NCI-H226 (cell line): ENCODE measurements around the gene ASB13.

Source experiments
- DNase-seq: peaks from one replicate; pipeline ENCODE4 v3.0.0-alpha.2; 2015

Gene ASB13, protein sequence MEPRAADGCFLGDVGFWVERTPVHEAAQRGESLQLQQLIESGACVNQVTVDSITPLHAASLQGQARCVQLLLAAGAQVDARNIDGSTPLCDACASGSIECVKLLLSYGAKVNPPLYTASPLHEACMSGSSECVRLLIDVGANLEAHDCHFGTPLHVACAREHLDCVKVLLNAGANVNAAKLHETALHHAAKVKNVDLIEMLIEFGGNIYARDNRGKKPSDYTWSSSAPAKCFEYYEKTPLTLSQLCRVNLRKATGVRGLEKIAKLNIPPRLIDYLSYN

DNA sequence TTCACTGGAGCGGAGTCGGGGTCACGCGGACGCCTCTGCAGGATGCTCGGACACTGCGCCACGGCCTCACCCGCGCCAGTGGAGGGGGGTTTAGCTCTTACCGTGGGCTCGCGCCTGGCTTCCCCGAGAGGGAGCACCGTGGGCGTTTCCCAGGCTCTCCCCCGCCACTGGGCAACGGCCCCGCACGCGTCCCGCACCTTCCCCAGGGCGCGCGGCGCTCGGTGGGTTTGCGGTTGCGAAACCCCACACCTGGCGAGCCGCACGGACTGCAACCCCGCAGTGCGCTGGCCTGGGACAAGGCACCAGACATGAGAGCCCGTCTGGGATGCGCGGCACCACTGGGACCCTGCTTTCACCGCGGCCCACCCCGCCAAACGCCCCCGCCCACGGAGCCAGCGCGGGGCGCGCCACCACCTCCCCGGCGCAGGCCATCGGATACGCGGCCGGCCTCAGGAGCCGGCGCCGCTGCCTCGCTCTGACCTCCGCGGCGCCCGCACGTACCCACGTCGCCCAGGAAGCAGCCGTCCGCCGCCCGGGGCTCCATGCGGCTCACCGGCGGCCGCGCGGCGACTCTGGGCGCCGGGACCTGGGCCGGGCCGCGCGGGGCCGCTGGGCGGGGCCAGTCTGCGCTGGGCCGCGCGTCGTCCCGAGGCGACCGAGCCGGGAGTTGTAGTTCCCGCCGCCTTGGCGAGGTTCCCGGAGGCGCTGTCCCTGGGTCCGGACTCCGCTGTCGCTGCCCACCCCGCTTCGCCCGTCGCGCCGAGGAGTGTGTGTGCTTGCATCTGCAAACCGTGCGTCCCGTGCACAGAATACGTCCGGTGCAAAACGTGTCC lies at the start of gene ASB13:
Gene ASB13, minus strand, starts transcription at position 588 of the 833 bp plus-strand sequence. Its CDS starts 44 bp downstream, at position 544.
- DNase-seq = no peak

DNA sequence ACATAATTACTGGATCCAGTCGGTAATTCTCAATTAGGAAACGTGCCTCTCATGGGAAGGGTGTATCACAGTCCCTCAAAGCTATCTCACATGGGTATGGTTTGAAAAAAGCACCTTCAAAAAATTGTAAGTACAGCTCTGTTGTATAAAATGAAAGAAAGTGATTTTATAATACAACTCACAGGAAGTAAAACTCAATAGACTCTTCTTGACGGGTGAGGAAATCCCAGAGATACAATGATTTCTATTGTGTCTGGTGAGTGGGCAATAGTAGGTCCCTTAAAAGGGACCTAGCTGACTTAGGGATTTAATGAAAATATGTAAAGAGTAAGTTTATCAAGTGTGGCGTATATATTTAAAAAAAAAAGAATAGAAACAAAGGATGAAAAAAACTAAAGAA lies 45.2 kb upstream of the ASB13 start:
- no peak for DNase-seq

DNA sequence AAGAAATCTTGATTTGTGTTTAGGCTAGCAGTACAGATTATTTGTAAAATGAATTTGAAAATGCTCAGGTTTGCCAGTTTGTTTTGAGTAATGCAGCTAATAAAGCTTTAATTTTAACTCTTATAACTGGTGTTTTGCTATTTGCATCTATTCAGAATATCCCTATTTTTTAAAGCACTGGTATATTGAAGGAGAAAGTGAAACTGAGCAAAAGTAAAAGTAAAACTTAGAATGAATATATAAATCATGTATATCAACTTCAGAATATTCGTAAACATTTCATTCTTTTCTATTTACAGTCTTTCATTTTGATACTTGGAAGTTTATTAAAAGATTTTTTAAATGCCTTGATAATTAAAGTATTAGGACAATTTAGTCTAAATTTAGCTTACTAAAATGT lies 44.5 kb upstream of the ASB13 start:
- no peak for DNase-seq

DNA sequence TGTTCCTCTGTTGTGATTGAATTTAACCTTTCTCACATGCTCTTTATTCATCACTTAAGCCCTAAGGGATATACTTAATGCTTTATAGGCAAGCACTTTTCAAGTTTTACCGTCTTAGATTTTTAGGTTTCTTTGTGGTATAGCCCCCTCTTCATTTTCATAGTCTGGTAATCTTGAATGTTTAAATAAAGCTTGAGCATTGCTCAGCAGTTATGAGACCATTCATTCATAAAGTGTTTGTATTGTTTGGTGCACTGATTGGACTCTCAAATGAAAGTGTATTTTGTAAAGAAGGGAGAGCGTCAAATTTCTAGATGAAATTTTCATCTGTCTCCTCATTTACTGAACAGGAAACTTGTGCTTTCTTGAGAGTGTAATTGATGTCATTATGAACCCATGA lies 43.5 kb upstream of the ASB13 start:
- no peak for DNase-seq

DNA sequence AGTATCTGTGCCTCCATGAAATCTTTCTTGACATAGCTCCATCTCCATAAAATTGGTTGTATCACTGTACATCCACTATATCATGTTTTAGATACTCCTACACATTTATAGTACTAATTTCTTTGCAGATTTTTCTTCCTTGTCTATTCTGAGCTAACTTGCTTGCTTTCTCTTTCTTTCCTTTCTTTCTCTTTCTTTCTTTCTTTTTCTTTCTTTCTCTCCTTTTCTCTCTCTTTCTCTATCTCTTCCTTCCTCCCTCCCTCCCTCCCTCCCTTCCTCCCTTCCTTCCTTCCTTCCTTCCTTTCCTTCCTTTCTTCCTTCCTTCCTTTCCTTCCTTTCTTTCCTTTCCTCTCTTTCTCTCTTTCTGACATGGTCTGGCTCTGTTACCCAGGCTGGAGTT lies 42.0 kb upstream of the ASB13 start:
- DNase-seq = no peak

DNA sequence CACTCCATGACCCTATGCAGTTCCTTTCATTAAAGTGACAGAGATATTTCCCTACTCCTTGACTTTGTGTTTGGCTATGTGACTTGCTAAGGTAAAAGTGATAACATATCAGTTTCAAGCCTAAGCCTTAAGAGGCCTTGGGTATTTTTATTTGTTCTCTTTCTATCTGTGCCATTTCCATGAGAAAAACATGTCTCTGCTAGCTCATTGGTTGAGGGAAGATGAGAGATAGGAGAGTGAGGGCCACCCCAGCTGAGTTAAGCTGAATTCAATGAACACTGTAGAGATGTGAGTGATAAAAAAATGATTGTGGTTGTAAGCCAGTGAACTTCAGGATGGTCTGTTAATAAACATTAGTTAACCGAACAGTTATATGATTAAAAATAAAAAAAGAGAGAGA lies 31.7 kb upstream of the ASB13 start:
- no peak for DNase-seq

DNA sequence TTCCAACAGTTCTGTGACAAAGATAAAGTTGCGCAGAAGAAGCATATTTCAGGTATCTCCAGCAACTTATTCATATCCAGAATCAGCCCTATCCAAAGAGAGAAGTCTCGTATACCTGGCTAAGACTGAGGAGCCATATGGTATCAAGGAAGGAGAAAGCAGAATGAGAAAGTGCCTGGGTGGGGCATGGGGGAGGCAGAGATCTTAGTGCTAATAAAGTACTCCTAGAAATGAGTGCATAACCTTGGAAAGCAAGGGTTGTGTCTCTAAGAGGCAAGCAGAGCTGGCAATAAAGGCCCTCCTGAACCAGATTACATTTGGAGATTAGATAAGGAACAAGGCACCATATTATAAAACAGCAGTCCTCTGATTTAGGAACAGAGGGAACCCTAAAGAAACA lies 30.9 kb upstream of the ASB13 start:
- DNase-seq = no peak

DNA sequence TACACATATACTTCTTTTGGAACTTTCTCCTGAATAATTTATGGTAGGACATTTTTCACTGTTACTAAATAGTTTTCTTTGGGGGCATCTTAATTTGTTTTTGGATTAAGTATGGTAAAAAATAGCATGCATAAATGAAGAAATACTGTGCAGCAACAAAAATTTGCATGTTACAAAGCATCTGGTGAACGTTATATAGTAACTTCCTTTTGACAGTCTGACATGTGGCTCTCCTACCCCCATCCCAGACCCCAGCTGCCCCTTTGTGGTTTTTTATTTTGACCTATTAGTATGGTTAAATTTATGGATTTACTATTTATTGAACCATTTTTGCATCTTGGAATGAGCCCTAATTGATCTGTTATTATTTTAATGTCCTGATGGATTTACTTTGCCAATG lies 28.2 kb upstream of the ASB13 start:
- no peak for DNase-seq

DNA sequence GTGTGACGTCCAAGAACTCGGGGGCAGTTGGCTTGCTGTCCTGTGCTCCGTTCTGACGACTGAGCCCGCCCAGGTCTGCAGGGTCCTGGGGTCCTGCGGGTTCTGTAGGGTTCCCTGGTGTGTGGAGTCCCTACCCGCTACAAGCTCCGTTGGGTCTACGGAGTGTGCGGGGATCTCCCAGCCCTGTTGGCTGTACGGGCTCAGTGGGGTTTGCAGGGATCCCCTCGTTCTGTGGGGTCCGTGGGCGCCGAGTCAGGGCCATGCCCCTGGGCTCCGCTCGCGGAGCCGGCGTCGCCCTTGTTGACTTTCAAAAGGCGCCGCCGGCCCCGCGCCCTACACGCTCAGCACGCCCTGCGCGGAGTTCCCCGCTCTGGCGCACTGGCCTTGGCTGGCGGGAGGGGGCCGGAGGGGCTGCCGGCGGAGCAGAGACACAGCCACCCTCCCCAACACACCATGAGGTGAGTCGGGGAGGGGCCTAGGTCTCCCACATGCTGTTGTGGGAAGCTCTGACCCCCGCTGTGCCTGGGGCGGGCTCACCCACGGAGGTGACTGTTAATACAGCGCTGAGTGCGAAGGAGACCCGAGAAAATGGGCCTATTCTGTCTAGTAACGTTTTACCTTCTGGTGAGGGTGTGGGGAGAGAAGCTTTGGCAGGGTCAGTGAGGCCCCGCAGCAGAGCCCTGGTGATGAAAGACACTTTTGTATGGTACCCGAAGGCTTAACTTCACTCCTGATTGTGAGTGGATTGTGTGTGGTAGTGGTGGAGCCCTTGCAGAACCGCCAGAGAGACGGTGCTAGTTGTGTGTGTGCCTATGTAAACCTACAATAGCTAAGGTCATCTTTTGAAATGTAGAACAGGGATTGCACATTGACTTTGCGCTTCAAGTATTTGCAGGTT lies 26.3 kb upstream of the ASB13 start:
- DNase-seq = no peak

DNA sequence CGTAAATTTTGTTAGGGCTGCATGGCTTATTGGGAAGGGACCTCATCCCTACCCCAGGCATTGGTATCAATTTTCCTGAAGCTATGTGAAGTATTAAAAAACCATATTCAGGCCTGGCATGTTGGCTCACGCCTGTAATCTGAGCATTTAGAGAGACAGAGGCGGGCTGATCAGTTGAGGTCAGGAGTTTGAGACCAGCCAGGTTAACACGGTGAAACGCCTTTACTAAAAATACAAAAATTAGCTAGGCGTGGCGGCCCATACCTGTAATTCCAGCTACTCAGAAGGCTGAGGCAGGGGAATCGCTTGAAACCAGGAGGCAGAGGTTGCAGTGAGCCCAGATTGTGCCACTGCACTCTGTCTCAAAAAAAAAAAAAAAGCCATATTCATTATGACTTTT lies 25.4 kb upstream of the ASB13 start:
- DNase-seq = no peak

DNA sequence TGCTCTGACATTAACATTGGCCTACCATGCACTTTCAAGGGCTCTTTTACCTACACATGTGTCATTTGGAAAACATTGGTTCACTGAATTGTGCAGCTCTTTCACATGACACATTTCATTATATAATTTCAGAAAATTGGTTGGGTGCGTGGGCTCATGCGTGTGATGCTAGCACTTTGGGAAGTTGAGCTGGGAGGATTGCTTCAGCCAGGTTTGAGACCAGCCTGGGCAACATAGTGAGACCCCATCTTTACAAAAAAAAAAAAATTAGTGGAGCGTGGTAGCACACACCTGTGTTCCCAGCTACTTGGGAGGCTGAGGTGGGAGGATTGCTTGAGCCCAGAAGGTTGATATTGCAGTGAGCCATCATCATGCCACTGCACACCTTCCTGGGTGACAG lies 22.2 kb upstream of the ASB13 start:
- no peak for DNase-seq

DNA sequence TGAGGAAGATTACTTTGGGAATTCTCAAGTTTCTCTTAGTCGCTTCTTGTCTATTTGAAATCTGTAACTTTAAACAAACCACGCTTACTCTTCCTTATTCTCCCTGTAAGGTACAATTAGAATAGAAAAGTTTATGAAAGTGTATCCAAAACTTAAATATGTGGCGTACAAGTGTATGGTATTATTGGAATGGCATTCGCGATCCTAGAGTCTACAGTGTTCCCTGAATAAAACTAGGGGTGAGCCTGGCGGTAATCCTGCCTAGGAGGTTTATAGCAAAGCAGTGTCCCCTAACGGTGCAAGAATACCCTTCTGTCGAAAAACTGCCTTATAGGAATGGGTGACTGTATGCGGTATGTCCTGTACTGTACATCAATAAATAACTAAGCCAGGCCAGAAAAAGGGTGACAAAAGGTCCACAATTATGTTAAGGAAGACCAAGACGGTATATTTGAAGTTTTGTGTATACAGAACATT lies 19.4 kb upstream of the ASB13 start:
- DNase-seq = no peak

DNA sequence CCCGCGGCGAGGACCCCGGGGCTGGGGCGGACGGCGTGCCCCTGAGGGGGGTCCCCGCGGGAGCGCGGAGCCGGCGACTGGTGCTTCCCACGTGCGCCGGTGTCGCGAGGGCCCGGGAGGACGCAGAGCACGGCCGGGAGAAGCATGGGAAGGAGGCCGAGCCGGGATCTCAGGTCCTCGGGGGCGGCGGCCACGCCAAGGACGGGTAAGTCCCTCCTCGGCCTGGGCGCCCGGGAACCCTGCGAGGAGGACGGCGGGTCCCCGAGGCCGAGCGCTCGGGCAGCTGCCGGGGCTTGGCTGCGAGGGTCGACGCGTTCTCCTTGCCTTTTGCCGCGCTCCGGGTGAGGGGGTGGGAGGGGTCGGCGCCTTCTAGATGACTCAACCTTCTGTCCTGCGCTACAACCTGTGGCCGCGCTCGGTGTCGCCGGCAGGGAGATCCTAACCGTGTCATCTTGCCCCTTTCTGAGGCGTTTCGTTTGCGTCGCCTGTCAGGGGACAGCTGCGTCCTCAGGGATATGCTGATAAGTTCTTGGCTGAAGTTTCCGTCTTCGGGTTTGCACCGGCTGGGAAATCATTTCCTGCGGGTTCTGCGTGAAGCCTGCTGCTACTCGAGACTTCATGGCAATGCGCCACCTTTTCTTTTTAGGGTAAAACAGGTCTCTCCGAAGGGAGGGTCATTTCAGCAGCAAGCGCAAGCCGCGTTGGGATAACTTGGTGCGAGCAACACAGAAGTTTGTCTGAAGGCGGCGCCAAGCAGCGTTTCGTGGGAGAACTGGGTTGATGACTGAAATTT lies 18.8 kb upstream of the ASB13 start:
- DNase-seq = peak; percentile 43

DNA sequence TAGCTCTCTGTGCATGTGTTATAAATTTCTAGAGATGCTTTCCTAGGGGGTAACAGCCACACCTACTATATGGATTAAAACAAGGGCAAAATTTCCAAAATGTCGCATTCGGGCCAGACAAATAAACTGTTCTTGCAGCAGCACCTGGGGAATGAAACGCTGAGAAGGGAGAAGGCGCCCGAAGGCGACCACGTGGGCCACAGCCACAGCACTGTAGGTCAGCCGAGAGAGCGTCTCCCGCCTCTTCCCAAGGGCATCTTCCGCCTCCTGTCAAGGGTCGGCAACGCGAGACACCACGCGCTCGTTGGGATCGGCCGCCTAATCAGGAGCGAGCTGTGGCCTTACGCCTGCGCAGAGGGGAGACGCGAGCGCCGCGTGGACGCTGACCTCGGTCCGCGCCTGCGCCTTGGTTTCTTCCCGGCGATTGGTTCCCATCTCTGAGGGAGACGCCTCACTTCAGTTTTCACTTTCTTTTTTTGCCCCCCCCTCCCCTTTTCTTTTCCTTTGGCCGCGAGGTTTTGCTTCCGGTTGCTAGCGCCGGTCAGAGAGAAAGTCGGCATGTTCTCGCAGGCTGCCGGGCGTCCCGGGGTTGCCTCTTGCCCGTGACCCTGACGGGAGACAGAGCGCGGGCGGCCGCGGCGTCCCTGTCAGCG lies 18.0 kb upstream of the ASB13 start, which contains the start of gene TASOR2:
Gene TASOR2, plus strand, starts transcription at position 521 of the 653 bp plus-strand sequence. CDS start 35,805 bp downstream, outside the sequence.
- peak; percentile 84 for DNase-seq

DNA sequence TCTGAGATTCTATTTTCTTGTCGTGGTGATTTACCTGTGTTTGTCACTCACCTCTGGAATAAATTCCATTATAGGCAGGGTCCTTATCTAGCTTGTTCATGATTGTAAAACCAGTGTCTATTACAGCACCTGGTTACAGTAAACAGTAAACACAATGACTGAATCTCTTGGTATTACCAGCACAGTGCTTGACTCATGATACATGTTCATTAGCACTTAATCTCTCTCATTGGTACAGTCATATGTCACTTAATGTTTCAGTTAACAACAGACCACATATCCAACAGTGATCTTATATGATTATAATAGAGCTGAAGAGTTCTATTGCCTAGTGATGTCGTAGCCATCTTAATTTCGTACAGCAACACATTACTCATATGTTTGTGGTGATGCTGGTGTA lies 16.7 kb upstream of the ASB13 start:
- DNase-seq = no peak

DNA sequence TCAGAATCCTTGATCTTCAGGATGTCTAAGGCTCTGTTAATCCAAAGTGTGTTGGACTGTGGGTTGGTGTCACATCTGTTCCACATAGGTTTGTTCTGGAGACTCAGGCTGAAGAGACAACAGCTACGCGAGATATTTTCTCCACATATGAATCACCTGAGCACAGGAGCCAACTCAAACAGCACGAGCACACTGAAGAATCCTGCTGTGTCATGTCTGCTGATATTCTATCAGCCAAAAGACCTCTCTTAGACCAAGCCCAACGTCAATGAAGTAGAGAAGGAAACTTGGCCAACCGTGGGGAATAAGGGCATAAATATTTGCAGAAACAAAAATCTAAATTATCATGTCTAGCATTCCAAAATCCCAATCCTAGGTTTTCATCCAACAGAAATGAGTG lies 15.5 kb upstream of the ASB13 start:
- no peak for DNase-seq

DNA sequence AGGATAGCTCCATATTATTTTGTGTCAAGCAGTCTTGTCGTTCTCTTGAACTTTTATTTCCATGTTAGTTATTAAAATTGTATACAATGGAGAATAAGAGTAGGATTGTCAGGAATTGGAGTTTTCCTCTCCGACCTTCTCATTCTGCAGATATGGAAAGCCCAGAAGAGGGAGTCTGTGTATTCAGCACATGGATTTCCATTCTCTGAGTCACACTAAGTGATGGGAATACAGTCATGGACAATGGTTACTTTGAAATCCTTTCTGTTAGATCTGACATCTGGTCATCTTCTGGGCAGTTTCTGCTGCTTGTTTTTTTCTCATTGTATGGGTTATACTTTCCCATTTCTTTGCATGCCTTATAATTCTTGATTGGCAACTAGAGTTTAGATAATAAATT lies 13.2 kb upstream of the ASB13 start:
- DNase-seq = no peak

DNA sequence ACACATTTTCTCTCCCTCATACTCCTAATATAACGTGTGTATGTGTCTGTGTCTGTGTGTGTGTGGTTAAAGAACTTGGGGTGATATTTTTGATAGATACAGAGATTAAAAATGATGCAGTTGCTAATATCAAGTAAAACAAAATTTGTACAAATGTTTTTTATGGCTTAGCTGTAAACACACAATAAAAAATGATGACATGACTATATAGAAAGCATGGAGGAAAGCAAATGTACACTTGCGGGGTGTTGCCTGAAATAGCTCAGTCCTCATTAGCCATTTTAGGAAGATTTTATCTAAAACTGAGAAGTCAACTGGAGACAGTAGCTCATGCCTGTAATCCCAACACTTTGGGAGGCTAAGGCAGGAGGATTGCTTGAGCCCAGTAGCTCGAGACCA lies 12.6 kb upstream of the ASB13 start:
- no peak for DNase-seq

DNA sequence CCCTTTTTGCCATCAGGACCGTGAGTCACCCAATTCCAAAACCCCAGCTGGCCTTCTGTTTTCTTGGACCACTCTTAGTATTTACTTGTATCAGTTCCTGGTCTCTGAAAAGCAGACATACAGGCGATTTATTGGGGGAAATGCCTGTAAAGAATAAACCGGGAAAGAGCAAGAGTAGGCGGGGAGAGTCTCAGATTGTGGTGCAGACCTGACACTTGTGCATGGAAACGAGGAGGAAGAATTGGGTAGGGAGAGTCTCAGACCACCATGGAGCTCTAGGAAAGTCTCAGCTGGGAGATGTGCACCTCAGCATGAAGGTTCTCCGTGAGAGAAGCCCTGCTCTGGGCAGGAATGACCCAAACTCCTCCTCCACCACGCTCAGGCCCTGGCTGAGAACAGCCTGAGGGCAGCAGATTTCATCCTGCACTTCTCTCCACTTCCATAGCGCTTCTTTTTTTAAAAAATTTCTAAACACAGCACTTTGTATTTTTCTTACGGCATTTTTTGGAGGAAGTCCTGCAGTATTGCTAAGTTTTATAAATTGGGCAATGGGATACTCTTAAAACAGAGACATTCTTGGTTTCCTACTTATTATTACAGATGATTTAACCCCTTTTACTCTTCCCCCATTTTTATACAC lies 12.1 kb upstream of the ASB13 start:
- DNase-seq = no peak

DNA sequence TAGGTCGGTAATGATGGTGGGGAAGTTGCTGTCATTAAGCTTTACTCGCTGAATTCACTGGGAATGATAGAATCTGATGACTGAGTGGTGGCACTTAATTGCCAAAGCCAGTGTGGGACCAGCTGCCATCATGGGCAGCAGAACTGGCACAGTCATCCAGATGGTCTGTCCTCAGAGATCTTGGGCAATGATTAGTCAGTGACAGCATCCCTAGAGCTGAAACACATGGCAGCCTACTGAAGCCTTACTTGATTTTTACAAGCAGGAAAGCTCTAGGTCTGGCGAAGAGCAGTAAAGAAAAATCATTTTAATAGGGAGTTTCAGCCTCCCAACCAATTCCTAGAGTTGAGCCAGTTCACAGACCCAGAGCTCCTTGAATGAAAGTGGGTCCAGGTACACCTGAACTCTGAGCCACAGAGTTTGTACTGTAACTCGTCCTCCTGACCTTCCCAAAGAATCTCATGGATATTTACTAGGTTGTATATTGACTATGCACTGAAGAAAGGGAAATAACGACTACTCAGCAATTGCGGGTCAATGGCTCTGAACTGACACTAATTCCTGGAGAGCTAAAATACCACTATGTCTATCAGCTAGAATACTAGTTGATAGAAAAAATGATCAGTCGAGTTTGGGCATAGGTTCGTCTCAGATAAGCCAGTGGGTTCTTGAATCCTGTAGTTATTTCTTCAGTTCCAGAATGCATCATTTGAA lies 4.4 kb upstream of the ASB13 start:
- DNase-seq = no peak

DNA sequence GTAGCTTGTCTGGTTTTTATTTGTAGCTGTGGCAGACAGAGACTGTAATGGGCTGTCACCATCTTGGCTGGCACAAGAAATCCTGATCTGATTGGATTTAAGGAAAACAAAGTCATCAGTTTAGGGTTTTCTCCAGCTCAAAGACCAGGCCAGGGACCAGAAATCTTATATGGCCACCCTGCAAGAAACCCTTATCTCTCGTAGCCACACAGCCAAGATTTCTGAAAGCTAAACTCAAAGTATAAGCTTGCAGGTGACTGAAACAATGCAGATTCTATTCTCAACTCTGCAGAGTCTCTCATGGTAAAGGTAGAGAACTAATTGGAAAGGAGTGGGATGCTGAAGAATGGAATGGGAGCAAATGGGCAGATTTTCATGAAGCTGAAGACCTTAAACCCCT lies 3.2 kb upstream of the ASB13 start:
- no peak for DNase-seq
